GM19035 (cell line): ENCODE measurements around the gene CES3.
"Not testable (repeated sequence)": the region's sequence is repeated elsewhere in the genome, so short reads cannot be mapped to it uniquely, and the experiment has no call there.

ENCODE experiments used
- ATAC-seq: cut with Tn5 transposase; IDR thresholded peaks from one replicate; pipeline ENCODE4 v1.9.1; 2021; ENCODE audit not compliant: unreplicated experiment

CES3 gene

GRCh38 chr16:66964049-66964448 lies 3.0 kb downstream of the CES3 start:
- no peak for ATAC-seq

DNA sequence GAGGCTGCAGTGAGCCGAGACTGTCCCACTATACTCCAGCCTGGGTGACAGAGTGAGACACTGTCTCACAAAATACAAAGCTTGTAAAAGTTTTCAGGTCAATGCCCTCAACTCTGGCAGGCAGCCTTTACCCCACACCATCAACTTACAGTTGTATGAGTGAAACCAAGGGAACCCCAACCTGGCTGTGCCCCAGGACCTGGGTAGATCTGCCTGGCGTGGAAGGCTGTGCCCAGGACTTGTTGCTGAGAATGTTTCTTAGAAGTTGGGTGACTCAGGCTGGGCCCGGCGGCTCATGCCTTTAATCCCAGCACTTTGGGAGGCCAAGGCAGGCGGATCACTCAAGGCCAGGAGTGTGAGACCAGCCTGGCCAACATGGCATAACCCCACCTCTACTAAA lies 7.8 kb downstream of the CES3 start:
- ATAC-seq = no peak

DNA sequence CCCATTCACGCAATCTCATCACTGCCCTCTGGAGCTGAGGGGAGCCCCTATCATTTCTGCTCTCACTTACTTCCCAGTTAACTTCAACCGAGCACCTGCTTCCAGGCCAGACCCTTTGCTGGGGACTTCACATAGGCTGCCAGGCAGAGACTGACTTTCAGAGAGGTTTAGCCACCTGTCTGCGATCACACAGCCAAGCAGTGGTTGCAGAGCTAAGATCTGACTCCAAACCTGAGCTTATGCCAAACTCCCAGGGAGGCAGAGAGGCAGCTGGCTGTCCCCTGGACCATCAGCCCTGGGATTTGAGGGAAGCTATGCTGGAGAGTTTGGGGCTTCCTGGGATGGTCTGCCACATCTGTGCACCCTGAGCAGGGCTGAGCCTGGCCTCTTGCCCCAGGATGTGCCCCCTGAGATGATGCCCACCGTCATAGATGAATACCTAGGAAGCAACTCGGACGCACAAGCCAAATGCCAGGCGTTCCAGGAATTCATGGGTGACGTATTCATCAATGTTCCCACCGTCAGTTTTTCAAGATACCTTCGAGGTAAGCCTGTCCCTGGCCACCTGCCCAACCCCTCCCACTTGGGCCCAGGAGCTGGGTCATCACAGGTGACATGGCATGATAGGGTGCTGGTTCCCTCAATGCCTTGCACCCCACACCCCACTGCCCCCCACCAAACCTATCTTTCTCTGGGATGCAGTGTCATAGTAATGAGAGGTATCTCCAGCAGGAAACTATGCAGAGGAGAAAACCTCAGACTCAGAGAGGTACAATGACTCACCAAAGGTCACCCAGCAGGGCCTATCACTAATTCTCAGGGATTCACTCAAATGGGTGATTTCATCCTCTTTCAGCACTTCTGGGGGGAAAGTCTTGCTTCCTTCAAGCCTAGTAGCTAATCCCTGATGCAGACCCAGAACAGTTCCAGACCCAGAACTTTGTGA lies 10.0 kb downstream of the CES3 start:
- ATAC-seq = no peak

DNA sequence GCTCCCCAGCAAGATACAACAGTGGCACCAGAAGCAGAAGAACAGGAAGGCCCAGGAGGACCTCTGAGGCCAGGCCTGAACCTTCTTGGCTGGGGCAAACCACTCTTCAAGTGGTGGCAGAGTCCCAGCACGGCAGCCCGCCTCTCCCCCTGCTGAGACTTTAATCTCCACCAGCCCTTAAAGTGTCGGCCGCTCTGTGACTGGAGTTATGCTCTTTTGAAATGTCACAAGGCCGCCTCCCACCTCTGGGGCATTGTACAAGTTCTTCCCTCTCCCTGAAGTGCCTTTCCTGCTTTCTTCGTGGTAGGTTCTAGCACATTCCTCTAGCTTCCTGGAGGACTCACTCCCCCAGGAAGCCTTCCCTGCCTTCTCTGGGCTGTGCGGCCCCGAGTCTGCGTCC lies 11.9 kb downstream of the CES3 start:
- no peak for ATAC-seq

DNA sequence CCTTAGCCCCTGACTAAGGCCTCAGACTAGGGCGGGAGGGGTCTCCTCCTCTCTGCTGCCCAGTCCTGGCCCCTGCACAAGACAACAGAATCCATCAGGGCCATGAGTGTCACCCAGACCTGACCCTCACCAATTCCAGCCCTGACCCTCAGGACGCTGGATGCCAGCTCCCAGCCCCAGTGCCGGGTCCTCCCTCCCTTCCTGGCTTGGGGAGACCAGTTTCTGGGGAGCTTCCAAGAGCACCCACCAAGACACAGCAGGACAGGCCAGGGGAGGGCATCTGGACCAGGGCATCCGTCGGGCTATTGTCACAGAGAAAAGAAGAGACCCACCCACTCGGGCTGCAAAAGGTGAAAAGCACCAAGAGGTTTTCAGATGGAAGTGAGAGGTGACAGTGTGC lies 12.7 kb downstream of the CES3 start:
- no peak for ATAC-seq

DNA sequence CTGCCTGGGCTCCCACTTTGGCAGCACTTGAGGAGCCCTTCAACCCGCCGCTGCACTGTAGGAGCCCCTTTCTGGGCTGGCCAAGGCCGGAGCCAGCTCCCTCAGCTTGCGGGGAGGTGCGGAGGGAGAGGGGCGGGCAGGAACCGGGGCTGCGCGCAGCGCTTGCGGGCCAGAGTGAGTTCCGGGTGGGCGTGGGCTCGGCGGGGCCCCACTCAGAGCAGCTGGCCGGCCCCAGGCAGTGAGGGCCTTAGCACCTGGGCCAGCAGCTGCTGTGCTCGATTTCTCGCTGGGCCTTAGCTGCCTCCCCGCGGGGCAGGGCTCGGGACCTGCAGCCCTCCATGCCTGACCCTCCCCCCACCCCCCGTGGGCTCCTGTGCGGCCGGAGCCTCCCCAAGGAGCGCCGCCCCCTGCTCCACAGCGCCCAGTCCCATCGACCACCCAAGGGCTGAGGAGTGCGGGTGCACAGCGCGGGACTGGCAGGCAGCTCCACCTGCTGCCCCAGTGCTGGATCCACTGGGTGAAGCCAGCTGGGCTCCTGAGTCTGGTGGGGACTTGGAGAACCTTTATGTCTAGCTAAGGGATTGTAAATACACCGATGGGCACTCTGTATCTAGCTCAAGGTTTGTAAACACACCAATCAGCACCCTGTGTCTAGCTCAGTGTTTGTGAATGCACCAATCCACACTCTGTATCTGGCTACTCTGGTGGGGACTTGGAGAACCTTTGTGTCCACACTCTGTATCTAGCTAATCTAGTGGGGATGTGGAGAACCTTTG lies 13.3 kb downstream of the CES3 start:
- ATAC-seq = not testable (repeated sequence)

DNA sequence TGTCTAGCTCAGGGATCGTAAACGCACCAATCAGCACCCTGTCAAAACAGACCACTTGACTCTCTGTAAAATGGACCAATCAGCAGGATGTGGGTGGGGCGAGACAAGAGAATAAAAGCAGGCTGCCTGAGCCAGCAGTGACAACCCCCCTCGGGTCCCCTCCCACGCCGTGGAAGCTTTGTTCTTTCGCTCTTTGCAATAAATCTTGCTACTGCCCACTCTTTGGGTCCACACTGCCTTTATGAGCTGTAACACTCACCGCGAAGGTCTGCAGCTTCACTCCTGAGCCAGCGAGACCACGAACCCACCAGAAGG lies 13.8 kb downstream of the CES3 start:
- ATAC-seq = not testable (repeated sequence)

DNA sequence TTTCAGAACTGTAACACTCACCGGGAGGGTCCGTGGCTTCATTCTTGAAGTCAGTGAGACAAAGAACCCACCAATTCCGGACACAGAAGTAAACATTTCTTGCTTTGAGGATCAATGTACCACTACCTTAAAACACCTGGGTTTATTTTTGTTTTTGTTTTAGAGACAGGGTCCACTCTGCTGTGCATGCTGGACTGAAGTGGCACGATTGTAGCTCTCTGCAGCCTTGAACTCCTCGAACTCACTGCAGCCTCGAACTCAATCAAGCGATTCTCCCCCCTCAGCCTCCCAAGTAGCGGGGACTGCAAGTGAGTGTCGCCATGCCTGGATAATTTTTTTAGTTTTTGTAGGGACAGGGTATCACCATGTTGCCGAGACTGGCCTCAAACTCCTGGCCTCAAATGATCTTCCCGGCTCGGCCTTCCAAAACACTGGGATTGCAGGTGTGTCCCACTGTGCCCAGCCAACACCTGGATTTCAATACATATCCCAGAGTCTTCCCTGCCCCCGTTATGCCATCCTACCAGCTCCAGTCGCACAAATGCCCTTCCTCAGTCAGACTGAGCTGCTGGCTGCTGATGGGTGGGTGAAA lies 14.3 kb downstream of the CES3 start:
- ATAC-seq = no peak

DNA sequence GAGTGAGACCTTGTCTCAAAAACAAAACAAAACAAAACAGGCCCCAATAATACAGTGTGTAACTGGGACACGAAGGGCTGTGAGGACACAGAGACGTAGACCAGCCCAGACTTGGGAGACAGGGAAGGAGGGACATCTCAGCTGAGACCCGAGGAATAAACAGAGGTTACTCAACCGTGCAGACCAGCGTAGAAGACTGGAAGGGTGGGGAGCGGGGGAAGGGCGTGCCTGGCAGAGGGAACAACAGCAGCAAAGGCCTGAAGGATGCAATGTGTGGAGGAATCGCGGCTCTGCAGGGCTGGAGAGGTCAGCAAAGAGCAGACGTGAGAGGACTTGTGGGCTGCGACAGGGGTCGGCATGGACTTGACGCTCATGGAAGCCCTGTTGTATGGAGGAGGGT lies 15.7 kb downstream of the CES3 start:
- no peak for ATAC-seq

DNA sequence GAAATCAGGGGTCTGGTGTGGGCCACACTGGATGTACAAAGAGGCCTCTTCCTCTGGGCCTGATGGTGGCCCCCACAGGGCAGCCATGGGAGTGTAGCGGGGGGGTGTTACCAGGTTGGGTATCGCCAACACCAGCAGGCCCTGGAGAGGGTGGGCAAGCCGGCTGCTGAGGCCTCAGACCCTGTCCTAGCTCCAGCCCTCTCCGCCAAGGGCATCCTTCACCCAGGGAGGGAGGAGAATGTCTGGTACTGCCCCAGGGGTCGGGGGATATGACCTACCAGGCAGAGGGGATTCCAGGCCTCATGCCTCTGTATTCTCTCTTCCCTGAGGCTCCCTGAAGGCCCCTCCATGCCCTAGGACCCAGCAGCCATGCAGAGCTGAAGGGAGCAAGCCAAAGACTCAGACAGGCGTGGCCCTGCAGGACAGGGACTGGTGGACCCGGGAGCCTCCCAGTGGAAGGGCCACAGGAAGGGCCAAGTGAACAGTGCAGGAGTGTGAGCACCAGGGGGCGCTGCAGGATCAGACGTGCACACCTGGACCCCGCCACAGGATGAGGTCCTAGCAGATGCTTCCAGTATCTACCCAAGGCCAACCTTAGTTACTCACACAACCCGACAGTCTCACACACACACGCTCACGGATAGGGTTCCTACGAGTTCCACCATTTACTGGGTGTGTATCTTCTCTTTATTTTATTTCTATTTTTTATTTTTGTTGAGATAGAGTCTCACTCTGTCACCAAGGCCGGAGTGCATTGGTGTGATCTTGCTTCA lies 16.5 kb downstream of the CES3 start:
- ATAC-seq = peak; percentile 52

- ATAC-seq = no peak
These were observed 18.1 kb downstream of the CES3 start for GRCh38 chr16:66979011-66979717.

- ATAC-seq = no peak
These were observed 22.0 kb downstream of the CES3 start for GRCh38 chr16:66983033-66983432.

GRCh38 chr16:66984892-66985311 lies 23.8 kb downstream of the CES3 start:
- no peak for ATAC-seq

GRCh38 chr16:66986559-66986958 lies 25.5 kb downstream of the CES3 start:
- ATAC-seq = no peak

DNA sequence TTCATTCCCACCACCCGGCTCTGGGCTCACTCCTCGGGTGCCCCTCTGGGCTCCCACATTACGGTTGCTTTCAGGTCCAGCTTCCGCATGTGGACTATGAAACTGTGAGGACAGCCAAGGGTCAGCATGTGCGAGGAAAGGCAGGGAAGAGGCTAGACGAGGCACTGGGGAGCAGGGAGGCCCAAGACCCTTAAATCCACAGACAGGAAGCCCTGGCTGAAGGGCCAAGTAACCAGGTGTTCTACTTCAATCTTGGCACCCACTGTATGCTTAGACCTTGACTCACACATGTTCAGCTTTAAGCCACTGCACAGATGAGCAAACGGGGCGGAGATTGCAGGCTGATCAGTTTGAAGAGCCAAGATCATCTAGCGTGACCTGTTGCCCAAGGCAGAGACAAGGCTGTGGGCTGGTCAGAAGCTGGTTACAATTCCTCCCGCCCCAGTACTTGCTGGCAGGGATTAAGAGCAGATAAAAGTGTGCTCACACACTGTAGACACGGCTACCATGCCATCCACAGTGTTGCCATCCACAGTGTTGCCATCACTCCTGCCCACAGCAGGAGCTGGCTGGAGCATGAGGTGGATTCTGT lies 27.2 kb downstream of the CES3 start, which contains the start of gene CES4A:
CES4A (plus strand) TSS at position 393 of the 592 bp plus-strand sequence; CDS start at position 577, 184 bp downstream.
- no peak for ATAC-seq

DNA sequence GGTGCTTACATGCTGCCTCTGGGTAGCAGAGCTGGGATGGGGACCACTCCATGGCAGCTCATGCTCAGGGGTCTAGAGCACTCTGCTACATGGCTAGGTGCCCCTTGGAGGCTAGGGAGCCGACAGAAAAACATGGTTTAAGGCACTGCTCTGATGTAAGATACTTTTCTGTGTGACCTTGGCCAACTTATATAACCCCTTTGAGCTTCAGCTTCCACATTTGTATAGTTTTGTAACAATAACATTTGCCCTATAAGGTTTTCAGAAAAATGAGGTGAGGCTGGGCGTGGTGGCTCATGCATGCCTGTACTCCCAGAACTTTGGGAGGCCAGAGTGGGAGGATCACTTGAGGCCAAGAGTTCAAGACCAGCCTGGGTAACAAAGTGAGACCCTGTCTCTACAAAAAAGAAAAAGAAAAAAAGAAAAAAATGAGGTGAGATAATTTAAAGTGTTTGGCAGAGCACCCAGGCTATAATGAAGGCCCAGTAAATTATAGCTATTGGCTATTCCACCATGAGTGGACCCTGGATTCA lies 30.5 kb downstream of the CES3 start:
- ATAC-seq = no peak

DNA sequence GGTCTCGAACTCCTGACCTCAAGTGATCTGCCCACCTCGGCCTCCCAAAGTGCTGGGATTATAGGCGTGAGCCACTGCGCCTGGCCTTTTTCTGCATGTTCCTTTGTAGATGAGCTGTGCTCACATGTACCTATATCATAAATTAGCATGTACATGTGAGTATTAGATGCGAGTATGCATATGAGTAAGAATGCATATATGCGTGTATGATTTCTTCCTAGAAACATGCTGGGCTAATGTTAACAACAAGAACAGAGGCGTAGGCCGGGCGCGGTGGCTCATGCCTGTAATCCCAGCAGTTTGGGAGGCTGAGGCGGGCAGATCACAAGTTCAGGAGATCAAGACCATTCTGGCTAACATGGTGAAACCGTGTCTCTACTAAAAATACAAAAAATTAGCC lies 32.5 kb downstream of the CES3 start:
- not testable (repeated sequence) for ATAC-seq

DNA sequence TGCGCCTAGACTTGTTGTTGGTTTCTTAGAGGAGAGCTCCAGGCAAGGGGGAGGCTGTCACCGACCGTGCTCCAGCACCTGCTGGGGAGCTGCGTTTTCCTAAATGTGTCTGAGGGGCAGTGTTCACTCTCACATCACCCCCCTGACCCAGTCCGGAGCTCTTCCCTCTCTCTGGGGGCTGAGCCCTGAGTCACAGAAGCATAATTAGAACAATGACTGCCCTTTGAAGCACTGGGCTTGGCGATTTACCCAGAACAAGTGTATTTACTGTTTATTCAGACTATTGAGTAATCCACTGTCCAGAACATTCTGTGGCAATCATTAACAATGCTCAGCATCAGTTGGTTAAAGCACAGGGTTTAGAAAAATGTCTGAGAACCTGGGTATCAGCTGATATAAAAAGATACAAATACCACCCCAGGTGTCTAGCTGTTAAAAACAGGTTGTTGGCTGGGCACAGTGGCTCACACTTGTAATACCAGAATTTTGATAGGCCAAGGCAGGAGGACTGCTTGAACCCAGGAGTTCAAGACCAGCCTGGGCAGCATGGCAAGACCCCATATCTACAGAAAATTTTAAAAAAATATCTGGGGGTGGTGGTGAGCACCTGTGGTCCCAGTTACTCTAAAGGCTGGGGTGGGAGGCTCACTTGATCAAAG lies 35.4 kb downstream of the CES3 start:
- no peak for ATAC-seq

DNA sequence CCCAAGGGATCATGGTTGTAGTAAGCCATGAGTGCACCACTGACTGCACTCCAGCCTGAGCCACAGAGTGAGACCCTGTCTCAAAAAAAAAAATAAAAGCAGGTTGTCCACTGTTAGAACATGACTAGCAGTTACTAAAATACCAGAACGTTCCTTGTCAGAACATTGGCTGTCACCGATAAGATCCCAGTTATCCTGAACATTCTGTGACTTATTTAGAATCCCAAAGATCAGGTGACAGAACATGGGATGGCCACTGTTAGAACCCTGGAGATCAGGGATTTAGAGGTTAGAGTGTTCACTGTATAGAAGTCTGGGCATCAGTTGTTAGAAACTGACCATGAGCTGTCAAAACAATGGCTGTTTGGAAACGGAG lies 35.9 kb downstream of the CES3 start:
- ATAC-seq = no peak
